Measurements from ENCODE around the gene CA10.

CA10 gene

DNA sequence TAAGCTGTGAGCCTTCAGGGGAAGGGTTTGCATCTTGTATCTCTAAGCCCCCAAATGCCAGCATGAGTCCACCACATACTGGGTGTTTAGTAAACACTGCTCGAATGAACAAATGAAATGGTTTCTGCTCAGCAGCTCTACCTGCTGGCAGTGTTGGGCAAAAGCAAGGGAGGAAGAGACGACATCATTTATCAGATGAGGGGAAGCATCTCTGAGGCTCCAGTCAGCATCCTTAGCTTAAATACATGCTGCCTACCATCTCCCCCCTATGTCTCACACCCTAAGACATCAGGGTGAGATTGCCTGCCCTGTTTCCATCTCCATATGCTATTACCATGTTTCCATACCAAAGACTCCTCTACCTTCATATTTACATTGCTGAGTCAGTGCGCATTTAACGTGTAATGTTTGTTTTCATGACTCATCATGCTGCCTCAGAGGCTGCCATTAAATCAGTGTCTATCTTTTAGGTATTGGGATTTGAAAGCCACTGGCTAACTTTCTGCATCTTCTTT is 518.3 kb downstream of the CA10 start:
- Histone ChIP-seq H3K27ac (no peak overlapping the region), H3K27me3 (ENCODE audit: control insufficient read depth, insufficient read depth, low read length) (no peaks in the 10 kb centered on the region), H3K4me2 (ENCODE audit: low read length) (no peak overlapping the region), H3K36me3 (ENCODE audit: control insufficient read depth, insufficient read depth, low read length) (no peaks in the 10 kb centered on the region), H3K4me3 (ENCODE audit: low read depth, low read length) (no peak overlapping the region), H3K79me2 (no peaks in the 10 kb centered on the region), H3K4me1 (no peaks in the 10 kb centered on the region), H3K9ac (no peak overlapping the region), H3K9me3 (ENCODE audit: control insufficient read depth, low read length) (no peaks in the 10 kb centered on the region), H2AFZ (no peak overlapping the region)
- no peak for TF ChIP-seq CTCF (IDR thresholded peaks at IDR 0.05)

GRCh38 chr17:51638971-51639370 is 519.5 kb downstream of the CA10 start:
- no peaks in the 10 kb centered on the region for H3K27me3 ChIP-seq (ENCODE audit: control insufficient read depth, insufficient read depth, low read length)
- no peak for TF ChIP-seq CTCF (IDR thresholded peaks at IDR 0.05)
- H3K4me1 ChIP-seq = no peaks in the 10 kb centered on the region
- no peaks in the 10 kb centered on the region for H3K79me2 ChIP-seq
- H2AFZ ChIP-seq = no peak overlapping the region
- H3K36me3 ChIP-seq (ENCODE audit: control insufficient read depth, insufficient read depth, low read length) = no peaks in the 10 kb centered on the region
- H3K4me2 ChIP-seq (ENCODE audit: low read length) = no peak overlapping the region
- H3K27ac ChIP-seq = no peak overlapping the region
- no peak overlapping the region for H3K9ac ChIP-seq
- H3K9me3 ChIP-seq (ENCODE audit: control insufficient read depth, low read length) = no peaks in the 10 kb centered on the region
- no peak overlapping the region for H3K4me3 ChIP-seq (ENCODE audit: low read depth, low read length)

GRCh38 chr17:51636291-51636690 is 522.2 kb downstream of the CA10 start:
- Histone ChIP-seq H3K4me1 (no peaks in the 10 kb centered on the region), H3K4me3 (ENCODE audit: low read depth, low read length) (no peak overlapping the region), H3K79me2 (no peaks in the 10 kb centered on the region), H3K4me2 (ENCODE audit: low read length) (no peak overlapping the region), H3K27me3 (ENCODE audit: control insufficient read depth, insufficient read depth, low read length) (no peaks in the 10 kb centered on the region), H3K9me3 (ENCODE audit: control insufficient read depth, low read length) (no peaks in the 10 kb centered on the region), H3K36me3 (ENCODE audit: control insufficient read depth, insufficient read depth, low read length) (no peaks in the 10 kb centered on the region), H2AFZ (no peak overlapping the region), H3K27ac (no peak overlapping the region), H3K9ac (no peak overlapping the region)
- no peak for TF ChIP-seq CTCF (IDR thresholded peaks at IDR 0.05)

DNA sequence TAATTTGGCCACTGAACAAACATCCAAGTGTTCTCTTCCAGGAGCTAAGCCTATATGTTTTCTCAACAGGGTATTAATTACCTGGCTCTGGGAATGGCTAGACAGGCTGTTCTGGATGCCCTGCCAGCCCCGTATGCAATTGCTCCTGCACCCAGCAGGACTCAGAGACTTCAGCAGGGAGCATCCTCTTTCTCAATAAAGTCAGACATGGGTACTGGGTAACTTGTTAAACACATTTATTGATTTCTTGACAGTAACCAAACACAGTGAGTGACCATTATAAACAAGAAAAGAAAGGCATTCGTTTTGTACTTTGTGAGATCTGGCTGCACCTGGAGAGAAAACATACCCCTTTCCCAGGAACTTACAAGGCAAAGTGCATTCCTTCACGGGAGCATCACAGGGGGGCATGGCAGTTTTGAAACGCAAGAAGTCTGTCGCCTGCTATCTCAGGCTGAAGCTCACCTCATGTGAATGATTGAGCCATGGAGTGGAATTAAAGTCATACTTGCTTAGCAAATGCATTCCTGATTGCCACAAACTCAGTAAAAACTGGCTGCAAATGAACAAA is 528.3 kb downstream of the CA10 start:
- H3K4me1 ChIP-seq = no peaks in the 10 kb centered on the region
- TF ChIP-seq CTCF (IDR thresholded peaks at IDR 0.05) = no peak

DNA sequence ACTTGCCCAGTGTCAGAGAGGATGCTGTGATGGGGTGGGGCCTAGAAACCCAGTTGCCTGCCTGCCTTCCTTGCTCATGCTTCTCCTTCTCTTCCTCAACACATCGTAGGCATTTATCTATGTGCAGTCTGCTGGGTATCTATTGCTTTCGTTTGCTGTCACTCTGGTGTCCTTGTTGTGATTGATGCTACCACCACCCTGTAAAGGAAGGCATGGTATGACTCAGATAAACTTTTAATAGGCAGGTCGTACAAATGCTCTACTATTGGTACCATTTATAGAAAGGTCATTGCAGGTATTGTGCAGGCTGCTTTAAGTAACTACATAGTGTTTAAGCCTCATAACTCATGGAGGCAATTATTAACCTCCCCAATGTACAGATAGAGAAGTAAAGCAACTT is 529.3 kb downstream of the CA10 start:
- H3K9ac ChIP-seq = no peak overlapping the region
- no peak overlapping the region for H3K27ac ChIP-seq

More for the DNA sequence above, 528.3 kb downstream of the CA10 start:
- no peaks in the 10 kb centered on the region for H3K27me3 ChIP-seq (ENCODE audit: control insufficient read depth, insufficient read depth, low read length)
- no peak overlapping the region for H2AFZ ChIP-seq
- H3K79me2 ChIP-seq = no peaks in the 10 kb centered on the region
- H3K4me3 ChIP-seq (ENCODE audit: low read depth, low read length) = no peak overlapping the region
- H3K27ac ChIP-seq = no peak overlapping the region
- no peak overlapping the region for H3K9ac ChIP-seq
- no peaks in the 10 kb centered on the region for H3K36me3 ChIP-seq (ENCODE audit: control insufficient read depth, insufficient read depth, low read length)
- no peaks in the 10 kb centered on the region for H3K9me3 ChIP-seq (ENCODE audit: control insufficient read depth, low read length)
- no peak overlapping the region for H3K4me2 ChIP-seq (ENCODE audit: low read length)

More for the DNA sequence above, 529.3 kb downstream of the CA10 start:
- no peak overlapping the region for H3K4me2 ChIP-seq (ENCODE audit: low read length)
- no peak overlapping the region for H2AFZ ChIP-seq
- H3K4me1 ChIP-seq = no peaks in the 10 kb centered on the region
- no peaks in the 10 kb centered on the region for H3K9me3 ChIP-seq (ENCODE audit: control insufficient read depth, low read length)
- H3K79me2 ChIP-seq = no peaks in the 10 kb centered on the region
- H3K27me3 ChIP-seq (ENCODE audit: control insufficient read depth, insufficient read depth, low read length) = no peaks in the 10 kb centered on the region
- TF ChIP-seq CTCF (IDR thresholded peaks at IDR 0.05) = no peak
- no peaks in the 10 kb centered on the region for H3K36me3 ChIP-seq (ENCODE audit: control insufficient read depth, insufficient read depth, low read length)
- H3K4me3 ChIP-seq (ENCODE audit: low read depth, low read length) = no peak overlapping the region

Measured in parathyroid adenoma (tissue), 2 donors.